Esophagus muscularis mucosa (tissue), 4 donors: ENCODE results near the gene ZSWIM7. TPM values are rescaled to one million over a fixed set of nuclear protein-coding genes. Genes with fewer than 3 reads are reported as not detected.

Source experiments
- DNase-seq: peaks from one replicate; pipeline ENCODE4 v3.0.0-alpha.2; 2017; ENCODE audit errors: extremely low spot score
- H3K27ac ChIP-seq, 4 donors: fragments of 200-600 bp; sonication (generic); replicated peaks in 1 of 4; 1 replicate in 3 of 4; 2 replicates in 1 of 4; pipeline ENCODE4 v1.5.1; 2016 to 2019; ENCODE audit warnings: mild to moderate bottlenecking in 1 of 4
- H3K27me3 ChIP-seq, 4 donors: fragments of 200-600 bp; sonication (generic); one replicate each; pipeline versions ENCODE4 v1.5.1 to v1.6.0; 2016 to 2019
- H3K36me3 ChIP-seq, 4 donors: fragments of 200-600 bp; sonication (generic); one replicate each; pipeline ENCODE4 v1.5.1; 2016 to 2019
- H3K4me1 ChIP-seq, 4 donors: fragments of 200-600 bp; sonication (generic); one replicate each; pipeline ENCODE4 v1.5.1; 2016 to 2019
- H3K4me3 ChIP-seq, 4 donors: fragments of 200-600 bp; sonication (generic); 1 replicate in 2 of 4; 2 replicates in 2 of 4; pipeline ENCODE4 v1.5.1; 2016 to 2019; ENCODE audit warnings: mild to moderate bottlenecking in 4 of 4, moderate library complexity in 1 of 4
- H3K9me3 ChIP-seq, 4 donors: fragments of 200-600 bp; sonication (generic); 1 replicate in 3 of 4; 2 replicates in 1 of 4; pipeline ENCODE4 v1.5.1; 2016 to 2019
- CTCF ChIP-seq, 3 experiments: fragments of 200-600 bp in 2 of 3; fragments of 450-650 bp in 1 of 3; sonication (generic) in 2 of 3; IDR thresholded peaks; one replicate each; pipeline ENCODE4 v1.5.1; 2017 to 2019; ENCODE audit warnings: antibody characterized with exemption in 3 of 3, mild to moderate bottlenecking in 2 of 3, moderate library complexity in 1 of 3
- EP300 ChIP-seq: sonication (generic); formaldehyde crosslinking; IDR thresholded peaks from one replicate; pipeline ENCODE4 v1.6.1; 2017; ENCODE audit warnings: antibody characterized with exemption
- POLR2A ChIP-seq: fragments of 450-650 bp; IDR thresholded peaks from one replicate; pipeline ENCODE4 v1.6.1; 2017; ENCODE audit warnings: antibody characterized with exemption, moderate library complexity, mild to moderate bottlenecking, low read depth
- POLR2AphosphoS5 ChIP-seq, 2 donors: sonication (generic); formaldehyde crosslinking; IDR thresholded peaks; one replicate each; pipeline ENCODE4 v1.6.1; 2017; ENCODE audit warnings: antibody characterized with exemption in 2 of 2
- WGBS: methylation state at CpG from one replicate; pipeline ENCODE4 v1.1.5; 2018; 5-methylcytosine and 5-hydroxymethylcytosine counted together
- intact Hi-C: fragments of 100-400 bp; cut with DNase I; formaldehyde crosslinking; loops from one replicate; pipeline ENCODE4 v1.15.1; 2023
- total RNA-seq, 4 donors: library from RNA; depleted of rRNA; stranded (reverse); fragments of >200 nt; gene quantifications; one replicate each; pipeline versions ENCODE4 v1.1.0 to v1.2.1, GENCODE V29; 2016

The ZSWIM7 gene
- total RNA-seq, 4 donors from 2014 or later, result 16.2 to 22.7 (median 17.5) TPM

- H3K4me1 ChIP-seq, result peaks cover 0 to 11% (median 9%) of the 10 kb centered on the region in 4 donors
- no peak for DNase-seq
- intact Hi-C loops, result no loop called here
- no peak for TF ChIP-seq EP300
- no peak for TF ChIP-seq CTCF (IDR thresholded peaks at IDR 0.05)
- no peak for TF ChIP-seq POLR2A
- no peak for TF ChIP-seq POLR2AphosphoS5 (IDR thresholded peaks at IDR 0.05)
- no peaks in the 10 kb centered on the region for H3K9me3 ChIP-seq
- H3K27ac ChIP-seq, result no peak overlapping the region
- H3K4me3 ChIP-seq, result no peak overlapping the region
- WGBS, result 90% methylated on average over 6 of the region's 6 CpGs
- no peaks in the 10 kb centered on the region for H3K36me3 ChIP-seq
- H3K27me3 ChIP-seq, result peaks cover 0 to 15% (median 0%) of the 10 kb centered on the region in 4 donors
Observed at GRCh38 chr17:15951368-15952047, 48.0 kb downstream of the ZSWIM7 start.

- Histone ChIP-seq H3K9me3 (no peaks in the 10 kb centered on the region), H3K27ac (no peak overlapping the region), H3K27me3 (peaks cover 0 to 42% (median 4%) of the 10 kb centered on the region in 4 donors), H3K36me3 (no peaks in the 10 kb centered on the region), H3K4me3 (no peak overlapping the region), H3K4me1 (peaks cover 17 to 39% (median 34%) of the 10 kb centered on the region in 4 donors)
- intact Hi-C loops, result loop anchor here (10.0 kb wide), 1 partner anchor 47 kb away; the partner anchor contains the start of genes TTC19 and ZSWIM7
- TF ChIP-seq POLR2AphosphoS5 (IDR thresholded peaks at IDR 0.05) (no peak), POLR2A (no peak), CTCF (IDR thresholded peaks at IDR 0.05) (no peak), EP300 (no peak)
- WGBS, result 92% methylated on average over 4 of the region's 16 CpGs
- DNase-seq, result no peak
Observed at GRCh38 chr17:15947976-15948752, 51.3 kb downstream of the ZSWIM7 start.

DNA sequence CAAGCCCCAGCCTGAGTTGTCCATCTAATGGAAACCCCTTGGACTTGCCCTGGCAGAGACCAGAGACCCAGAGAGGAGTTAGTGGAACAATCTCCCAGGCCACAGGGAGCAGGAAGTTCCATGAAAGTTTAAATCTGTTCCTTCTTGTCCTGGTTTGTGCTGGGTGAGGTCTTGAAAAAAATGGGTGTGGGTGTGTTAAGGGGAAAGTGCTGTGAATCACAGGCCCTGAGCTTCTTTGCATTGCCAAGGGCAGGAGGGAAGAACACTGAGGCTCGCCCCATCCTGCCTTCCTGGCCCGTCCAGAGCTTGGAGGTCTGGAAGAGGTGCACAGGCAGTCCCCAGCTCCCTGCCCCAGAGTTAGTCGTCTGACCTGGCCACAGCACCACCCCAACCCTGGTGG lies 52.2 kb downstream of the ZSWIM7 start:
- WGBS, result 83% methylated on average over 1 of the region's 3 CpGs
- H3K4me1 ChIP-seq, result peaks cover 17 to 39% (median 34%) of the 10 kb centered on the region in 4 donors
- H3K4me3 ChIP-seq, result no peak overlapping the region
- DNase-seq, result no peak
- H3K9me3 ChIP-seq, result no peaks in the 10 kb centered on the region
- H3K36me3 ChIP-seq, result no peaks in the 10 kb centered on the region
- TF ChIP-seq POLR2AphosphoS5 (IDR thresholded peaks at IDR 0.05) (no peak), CTCF (IDR thresholded peaks at IDR 0.05) (no peak), POLR2A (no peak), EP300 (no peak)
- H3K27ac ChIP-seq, result no peak overlapping the region
- peaks cover 0 to 42% (median 4%) of the 10 kb centered on the region in 4 donors for H3K27me3 ChIP-seq
- intact Hi-C loops, result loop anchor here (10.0 kb wide), 1 partner anchor 48 kb away; the partner anchor contains the start of genes TTC19 and ZSWIM7

GRCh38 chr17:15946611-15947120 lies 52.8 kb downstream of the ZSWIM7 start:
- 68% methylated on average over 8 of the region's 9 CpGs for WGBS

More at GRCh38 chr17:15946611-15947120, 52.8 kb downstream of the ZSWIM7 start:
- Histone ChIP-seq H3K36me3 (no peaks in the 10 kb centered on the region), H3K27ac (no peak overlapping the region), H3K27me3 (peaks cover 0 to 42% (median 4%) of the 10 kb centered on the region in 4 donors), H3K4me3 (no peak overlapping the region), H3K9me3 (no peaks in the 10 kb centered on the region), H3K4me1 (peaks cover 17 to 39% (median 34%) of the 10 kb centered on the region in 4 donors)
- TF ChIP-seq EP300 (no peak), POLR2AphosphoS5 (IDR thresholded peaks at IDR 0.05) (no peak), CTCF (IDR thresholded peaks at IDR 0.05) (no peak), POLR2A (no peak)
- intact Hi-C loops, result loop anchor here (10.0 kb wide), 1 partner anchor 48 kb away; the partner anchor contains the start of genes TTC19 and ZSWIM7
- no peak for DNase-seq
